WTC11 (cell line): Measurements from ENCODE around the gene RHEB. TPM values are rescaled to one million over a fixed set of nuclear protein-coding genes. Genes with fewer than 3 reads are reported as not detected.

Experiments
- ATAC-seq: fragments of 200-7000 bp; cut with Tn5 transposase; 2 replicates; pipeline ENCODE4 v1.10.0; 2021; ENCODE audit warnings: mild to moderate bottlenecking, moderate library complexity
- CTCF ChIA-PET: fragments of 300-600 bp; sonication (Branson Sonifier 250); formaldehyde crosslinking; loops from one replicate; lab custom pipeline; 2021; ENCODE audit warnings: antibody characterized with exemption; lab: Charles Lee
- POLR2A ChIA-PET: fragments of 350-600 bp; sonication (Branson Sonifier 250); formaldehyde crosslinking; loops from one replicate; lab custom pipeline; 2021; ENCODE audit warnings: antibody characterized with exemption; lab: Charles Lee
- DNase-seq: peaks from one replicate; pipeline ENCODE4 v3.0.0; 2021; ENCODE audit warnings: low spot score
- H3K27ac Mint-ChIP-seq: 2 replicates; pipeline ENCODE4 v1.8.0; 2021; ENCODE audit warnings: mixed read lengths
- H3K27me3 Mint-ChIP-seq: 2 replicates; pipeline ENCODE4 v1.8.0; 2021; ENCODE audit warnings: low read depth, mild to moderate bottlenecking, moderate library complexity, mixed read lengths
- H3K36me3 Mint-ChIP-seq: 2 replicates; pipeline ENCODE4 v1.8.0; 2021; ENCODE audit warnings: mixed read lengths
- H3K4me1 Mint-ChIP-seq: 2 replicates; pipeline ENCODE4 v1.8.0; 2022; ENCODE audit warnings: mixed read lengths
- H3K4me3 Mint-ChIP-seq: 2 replicates; pipeline ENCODE4 v1.8.0; 2021; ENCODE audit warnings: mild to moderate bottlenecking, moderate library complexity, mixed read lengths
- H3K9me3 Mint-ChIP-seq: 2 replicates; pipeline ENCODE4 v1.8.0; 2021; ENCODE audit warnings: mixed read lengths
- ARID4B ChIP-seq: sonication (generic); formaldehyde crosslinking; IDR thresholded peaks from 2 replicates; pipeline ENCODE4 v1.8.0; 2023; ENCODE audit warnings: missing genetic modification reagents, mild to moderate bottlenecking, borderline replicate concordance
- ATF2 ChIP-seq: sonication (generic); formaldehyde crosslinking; IDR thresholded peaks from 2 replicates; pipeline ENCODE4 v1.8.1; 2022; ENCODE audit warnings: low read depth, missing genetic modification reagents, borderline replicate concordance
- ATF3 ChIP-seq: sonication (generic); formaldehyde crosslinking; conservative IDR thresholded peaks from 2 replicates; pipeline ENCODE4 v1.8.1; 2022; ENCODE audit warnings: mild to moderate bottlenecking, missing genetic modification reagents
- CTCF ChIP-seq: fragments of 200-600 bp; IDR thresholded peaks from 2 replicates; pipeline ENCODE4 v1.8.0; 2022; ENCODE audit warnings: antibody characterized with exemption
- ESRRA ChIP-seq: sonication (generic); formaldehyde crosslinking; IDR thresholded peaks from 2 replicates; pipeline ENCODE4 v1.8.1; 2022; ENCODE audit warnings: mild to moderate bottlenecking, missing genetic modification reagents, borderline replicate concordance
- FOXP1 ChIP-seq: sonication (generic); formaldehyde crosslinking; IDR thresholded peaks from 2 replicates; pipeline ENCODE4 v1.8.0; 2022; ENCODE audit warnings: missing genetic modification reagents, mild to moderate bottlenecking, moderate library complexity, borderline replicate concordance
- HMGXB4 ChIP-seq: sonication (generic); formaldehyde crosslinking; IDR thresholded peaks from 2 replicates; pipeline ENCODE4 v1.8.1; 2023; ENCODE audit warnings: mild to moderate bottlenecking, moderate library complexity, missing genetic modification reagents
- NFATC4 ChIP-seq: fragments of 250-450 bp; sonication (Bioruptor Pico); IDR thresholded peaks from 2 replicates; pipeline ENCODE4 v1.9.0; 2021; ENCODE audit warnings: mild to moderate bottlenecking
- NR3C1 ChIP-seq: sonication (generic); formaldehyde crosslinking; conservative IDR thresholded peaks from 2 replicates; pipeline ENCODE4 v1.8.1; 2023; ENCODE audit warnings: low read depth, mild to moderate bottlenecking, missing genetic modification reagents
- RORB ChIP-seq: fragments of 250-450 bp; sonication (Bioruptor Pico); IDR thresholded peaks from 2 replicates; pipeline ENCODE4 v1.9.0; 2021; ENCODE audit warnings: mild to moderate bottlenecking
- SMAD3 ChIP-seq: sonication (generic); formaldehyde crosslinking; IDR thresholded peaks from 2 replicates; pipeline ENCODE4 v1.8.0; 2022; ENCODE audit warnings: missing genetic modification reagents, mild to moderate bottlenecking, borderline replicate concordance
- TP53 ChIP-seq: sonication (generic); formaldehyde crosslinking; IDR thresholded peaks from 2 replicates; pipeline ENCODE4 v1.8.1; 2023; ENCODE audit warnings: mild to moderate bottlenecking, missing genetic modification reagents
- ZNF219 ChIP-seq: sonication (generic); formaldehyde crosslinking; IDR thresholded peaks from 2 replicates; pipeline ENCODE4 v1.8.0; 2023; ENCODE audit warnings: missing genetic modification reagents, mild to moderate bottlenecking, borderline replicate concordance
- ZNF263 ChIP-seq: sonication (generic); formaldehyde crosslinking; IDR thresholded peaks from 2 replicates; pipeline ENCODE4 v1.8.1; 2022; ENCODE audit warnings: low read depth, mild to moderate bottlenecking, moderate library complexity, missing genetic modification reagents
- ZNF423 ChIP-seq: fragments of 250-450 bp; sonication (Bioruptor Pico); IDR thresholded peaks from 2 replicates; pipeline ENCODE4 v2.1.2; 2022; ENCODE audit warnings: mild to moderate bottlenecking, moderate library complexity
- ZNF532 ChIP-seq: fragments of 250-450 bp; sonication (Bioruptor Pico); IDR thresholded peaks from 2 replicates; pipeline ENCODE4 v1.9.0; 2021; ENCODE audit warnings: mild to moderate bottlenecking, borderline replicate concordance
- total RNA-seq: library from RNA; stranded (reverse); gene quantifications from 3 replicates; pipeline ENCODE4 v1.2.3, GENCODE V29; 2021

The RHEB gene
- total RNA-seq, 1 experiment from 2014 or later = 133 TPM

GRCh38 chr7:151451156-151451555 lies 68.5 kb downstream of the RHEB start (continued):
- TF ChIP-seq ZNF532 (no peak), RORB (CRISPR knock-in tag) (no peak), NR3C1 (CRISPR knock-in tag) (no peak), ZNF219 (no peak), ZNF263 (no peak), NFATC4 (CRISPR knock-in tag) (no peak), ARID4B (CRISPR knock-in tag) (no peak)

- POLR2A ChIA-PET = no interaction called here
- Mint-ChIP-seq H3K27me3 (peaks cover 15% of the 10 kb centered on the region), H3K4me3 (no peak overlapping the region), H3K4me1 (peaks cover 28% of the 10 kb centered on the region), H3K9me3 (no peaks in the 10 kb centered on the region), H3K27ac (no peak overlapping the region), H3K36me3 (no peaks in the 10 kb centered on the region)
- ATAC-seq (no peak), DNase-seq (no peak)
- no peak for TF ChIP-seq ESRRA (CRISPR knock-in tag)
- CTCF ChIA-PET = interaction anchor here (0.8 to 3.9 kb wide), 10 partner anchors 10 to 122 kb away, joined by 3 to 46 read pairs (median 9); partner anchors contain the start of genes CRYGN, RHEB and WDR86
Measured at GRCh38 chr7:151449990-151450389, 69.7 kb downstream of the RHEB start.

- Mint-ChIP-seq H3K27ac (no peak overlapping the region), H3K9me3 (no peaks in the 10 kb centered on the region), H3K4me1 (peaks cover 20% of the 10 kb centered on the region), H3K36me3 (no peaks in the 10 kb centered on the region), H3K4me3 (peak overlapping the region; percentile 60), H3K27me3 (peaks cover 15% of the 10 kb centered on the region)
- ChIA-PET POLR2A (interaction anchor here (1.2 kb wide), 1 partner anchor 71 kb away, joined by 3 read pairs; the partner anchor contains the start of gene RHEB), CTCF (interaction anchor here (0.6 to 3.9 kb wide), 51 partner anchors 8 to 1176 kb away, joined by 3 to 46 read pairs (median 4); partner anchors contain the start of genes ATG9B, CRYGN, NUB1 and RHEB)
- ATAC-seq (peak; percentile 80), DNase-seq (peak; percentile 82)
- TF ChIP-seq ATF3 (CRISPR knock-in tag) (no peak), HMGXB4 (CRISPR knock-in tag) (peak; percentile 42), FOXP1 (peak; percentile 82), SMAD3 (CRISPR knock-in tag) (0 out of 2 replicates have a peak, but pooled peaks have one; percentile 19), NFATC4 (CRISPR knock-in tag) (no peak), ATF2 (CRISPR knock-in tag) (no peak), TP53 (CRISPR knock-in tag) (peak; percentile 58; the same call in 1 of the 2 replicates), CTCF (peak; percentile 72), ZNF423 (peak; percentile 88)
Measured at GRCh38 chr7:151448261-151449252, 71.1 kb downstream of the RHEB start.
